A172 (cell line): ENCODE measurements around the gene C6orf15. TPM values are rescaled to one million over a fixed set of nuclear protein-coding genes. Genes with fewer than 3 reads are reported as not detected.
"Not testable (repeated sequence)": the region's sequence is repeated elsewhere in the genome, so short reads cannot be mapped to it uniquely, and the experiment has no call there.

Experiments
- DNase-seq: peaks from one replicate; pipeline ENCODE4 v3.0.0-alpha.2; 2015; ENCODE audit warnings: low spot score
- total RNA-seq: library from RNA; depleted of rRNA; stranded (reverse); fragments of >200 nt; shearing (Covaris generic); gene quantifications from 2 replicates; pipeline ENCODE4 v1.2.3, GENCODE V29; 2014; rRNA removed

C6orf15 gene
- total RNA-seq, 1 experiment from 2014 or later, result 2.4 TPM

GRCh38 chr6:31068669-31069340 lies 43.6 kb downstream of the C6orf15 start:
- peak; percentile 80 for DNase-seq

- DNase-seq, result not testable (repeated sequence)
Observed at GRCh38 chr6:31067891-31068668, 44.3 kb downstream of the C6orf15 start.

DNA sequence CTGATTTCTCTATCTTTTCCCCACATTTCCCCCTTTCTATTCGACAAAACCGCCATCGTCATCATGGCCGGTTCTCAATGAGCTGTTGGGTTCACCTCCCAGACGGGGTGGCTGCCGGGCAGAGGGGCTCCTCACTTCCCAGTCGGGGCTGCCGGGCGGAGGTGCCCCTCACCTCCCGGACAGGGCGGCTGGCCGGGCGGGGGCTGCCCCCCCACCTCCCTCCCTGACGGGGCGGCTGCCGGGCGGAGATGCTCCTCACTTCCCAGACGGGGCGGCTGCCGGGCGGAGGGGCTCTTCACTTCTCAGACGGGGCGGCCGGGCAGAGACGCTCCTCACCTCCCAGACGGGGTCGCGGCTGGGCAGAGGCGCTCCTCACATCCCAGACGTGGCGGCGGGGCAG lies 45.3 kb downstream of the C6orf15 start:
- not testable (repeated sequence) for DNase-seq

DNA sequence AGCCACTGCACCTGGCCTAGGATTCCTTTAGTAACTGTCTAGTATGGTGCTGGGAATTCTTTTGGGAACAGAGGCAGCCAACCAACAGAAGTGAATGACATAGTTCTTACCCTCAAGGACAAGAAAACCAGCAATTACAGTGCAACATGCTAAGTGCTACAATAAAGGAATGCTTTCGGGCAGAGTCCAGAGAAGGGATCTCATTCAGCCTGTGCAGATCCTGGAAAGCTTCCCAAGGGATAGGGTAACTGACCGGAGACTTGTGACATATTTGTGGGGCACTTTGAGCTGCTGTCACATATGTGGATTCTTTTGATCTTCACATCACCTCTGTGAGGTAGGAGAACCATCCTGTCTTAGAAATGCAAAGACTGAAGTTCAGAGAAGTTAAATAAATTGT lies 46.8 kb downstream of the C6orf15 start:
- DNase-seq, result no peak

GRCh38 chr6:31063906-31064435 lies 48.4 kb downstream of the C6orf15 start:
- no peak for DNase-seq

Other genes with a start within 250 kb of the C6orf15 start
- gene DDR1, start 228.1 kb downstream of the C6orf15 start, total RNA-seq, result 39.0 and 50.9 TPM in 2 replicates
- gene GTF2H4, start 204.4 kb downstream of the C6orf15 start, total RNA-seq, result 8.9 and 24.9 TPM in 2 replicates
- gene VARS2, start 198.3 kb downstream of the C6orf15 start, total RNA-seq, result 25.2 and 28.2 TPM in 2 replicates
- not detected in 2 replicates for gene SFTA2, start 180.4 kb downstream of the C6orf15 start, total RNA-seq
- 0.43 TPM in 1 of 2 replicates, not detected in the other for gene MUCL3, start 171.6 kb downstream of the C6orf15 start, total RNA-seq
- gene MUC21, start 128.9 kb downstream of the C6orf15 start, total RNA-seq, result not detected in 2 replicates
- 0.14 TPM in 1 of 2 replicates, not detected in the other for gene MUC22, start 102.1 kb downstream of the C6orf15 start, total RNA-seq
- gene PSORS1C1, start 2.2 kb upstream of the C6orf15 start, total RNA-seq, result 1.1 and 3.4 TPM in 2 replicates
- not detected in 2 replicates for gene CDSN, start 7.9 kb upstream of the C6orf15 start, total RNA-seq
- not detected in 2 replicates for gene PSORS1C2, start 26.5 kb upstream of the C6orf15 start, total RNA-seq
- gene CCHCR1, start 45.2 kb upstream of the C6orf15 start, total RNA-seq, result 18.9 and 24.8 TPM in 2 replicates
- gene TCF19, start 46.0 kb upstream of the C6orf15 start, total RNA-seq, result 62.6 and 68.5 TPM in 2 replicates
- gene POU5F1, start 58.1 kb upstream of the C6orf15 start, total RNA-seq, result not detected in 2 replicates
- 441 and 534 TPM in 2 replicates for gene HLA-C, start 159.5 kb upstream of the C6orf15 start, total RNA-seq
- gene HLA-B, start 244.6 kb upstream of the C6orf15 start, total RNA-seq, result 284 and 365 TPM in 2 replicates